B cell (primary cell): Measurements from ENCODE around the gene NOL6. TPM values are rescaled to one million over a fixed set of nuclear protein-coding genes. Genes with fewer than 3 reads are reported as not detected.
A peak's percentile ranks its signal among the peaks of the same experiment; 100 is the strongest.
"Not testable (repeated sequence)": the region's sequence is repeated elsewhere in the genome, so short reads cannot be mapped to it uniquely, and the experiment has no call there.

Experiments
- ATAC-seq: fragments of 200-7000 bp; cut with Tn5 transposase; one replicate; pipeline ENCODE4 v1.10.0; 2021; ENCODE audit warnings: low read depth, mild to moderate bottlenecking, moderate number of reproducible peaks, moderate library complexity
- CTCF ChIA-PET: fragments of 350-600 bp; sonication (Branson Sonifier 250); formaldehyde crosslinking; loops from one replicate; lab custom pipeline; 2021; ENCODE audit warnings: antibody characterized with exemption, inconsistent platforms; lab: Charles Lee
- POLR2A ChIA-PET: fragments of 350-600 bp; sonication (Branson Sonifier 250); formaldehyde crosslinking; loops from one replicate; lab custom pipeline; 2021; ENCODE audit warnings: antibody characterized with exemption; lab: Charles Lee
- DNase-seq: peaks from one replicate; pipeline ENCODE4 v3.0.0; 2013
- H2AFZ ChIP-seq: 2 replicates; pipeline ENCODE4 v1.6.1; 2012; ENCODE audit warnings: mild to moderate bottlenecking, low read depth, low read length; ENCODE audit not compliant: insufficient read depth, poor library complexity, severe bottlenecking
- H3K27ac ChIP-seq, 2 donors: 1 replicate in 1 of 2; 2 replicates in 1 of 2; pipeline ENCODE4 v1.5.1; 2012 to 2013; ENCODE audit warnings: low read length in 2 of 2, mild to moderate bottlenecking in 2 of 2, moderate library complexity in 1 of 2
- H3K27me3 ChIP-seq, 4 experiments: fragments of 200-600 bp in 1 of 4; sonication (generic) in 1 of 4; replicated peaks in 1 of 4; 1 replicate in 2 of 4; 2 replicates in 2 of 4; pipeline versions ENCODE4 v1.6.1 to v1.7.0; 2013 to 2016; ENCODE audit warnings: low read length in 3 of 4, mild to moderate bottlenecking in 2 of 4, mixed read lengths in 1 of 4, moderate library complexity in 1 of 4; ENCODE audit not compliant: insufficient read depth in 4 of 4, control insufficient read depth in 3 of 4; ENCODE audit errors: control extremely low read depth in 1 of 4
- H3K36me3 ChIP-seq, 2 experiments: replicated peaks in 1 of 2; 1 replicate in 1 of 2; 2 replicates in 1 of 2; pipeline versions ENCODE4 v1.6.1 to v1.7.1; 2013; ENCODE audit warnings: low read length in 1 of 2; ENCODE audit not compliant: insufficient read depth in 2 of 2, control insufficient read depth in 1 of 2; ENCODE audit errors: control extremely low read depth in 1 of 2, extremely low read depth in 1 of 2
- H3K4me1 ChIP-seq, 2 donors: fragments of 200-600 bp in 1 of 2; sonication (generic) in 1 of 2; 1 replicate in 1 of 2; 2 replicates in 1 of 2; pipeline versions ENCODE4 v1.5.1 to v1.6.1; 2013 to 2017; ENCODE audit warnings: low read length in 2 of 2; ENCODE audit not compliant: control insufficient read depth in 2 of 2, insufficient read depth in 2 of 2
- H3K4me2 ChIP-seq: replicated peaks from 2 replicates; pipeline ENCODE3; 2012; ENCODE audit warnings: mild to moderate bottlenecking, low read depth, low read length; ENCODE audit not compliant: poor library complexity, severe bottlenecking
- H3K4me3 ChIP-seq, 5 experiments: fragments of 200-600 bp in 1 of 5; sonication (generic) in 1 of 5; 1 replicate in 3 of 5; 2 replicates in 2 of 5; pipeline versions ENCODE4 v1.5.1 to v1.7.0; 2011 to 2016; ENCODE audit warnings: low read length in 4 of 5, mild to moderate bottlenecking in 4 of 5, low read depth in 2 of 5, control low read depth in 1 of 5, moderate library complexity in 1 of 5; ENCODE audit not compliant: insufficient read depth in 1 of 5; ENCODE audit errors: control extremely low read depth in 1 of 5, extremely low read depth in 1 of 5
- H3K79me2 ChIP-seq: fragments of 200-600 bp; sonication (generic); one replicate; pipeline ENCODE4 v1.6.0; 2016; ENCODE audit warnings: low read length; ENCODE audit not compliant: control insufficient read depth, insufficient read depth
- H3K9ac ChIP-seq: fragments of 200-600 bp; sonication (generic); 2 replicates; pipeline ENCODE4 v1.6.1; 2017; ENCODE audit warnings: mild to moderate bottlenecking, low read length, moderate library complexity
- H3K9me3 ChIP-seq, 3 donors: one replicate each; pipeline versions ENCODE4 v1.6.1 to v1.7.1; 2013; ENCODE audit warnings: low read length in 2 of 3; ENCODE audit not compliant: control insufficient read depth in 2 of 3, insufficient read depth in 1 of 3; ENCODE audit errors: control extremely low read depth in 1 of 3
- H4K20me1 ChIP-seq: 2 replicates; pipeline ENCODE4 v1.6.0; 2012; ENCODE audit warnings: mild to moderate bottlenecking, low read length; ENCODE audit not compliant: insufficient read depth, control insufficient read depth, poor library complexity, severe bottlenecking
- H3K27ac Mint-ChIP-seq: one replicate; pipeline ENCODE4 v1.8.0; 2021; ENCODE audit warnings: mixed read lengths
- H3K27me3 Mint-ChIP-seq: one replicate; pipeline ENCODE4 v1.8.0; 2021; ENCODE audit warnings: mixed read lengths
- H3K4me1 Mint-ChIP-seq: one replicate; pipeline ENCODE4 v1.8.0; 2021; ENCODE audit warnings: mixed read lengths
- H3K4me3 Mint-ChIP-seq: one replicate; pipeline ENCODE4 v1.8.0; 2021; ENCODE audit warnings: mixed read lengths
- H3K9me3 Mint-ChIP-seq: one replicate; pipeline ENCODE4 v1.8.0; 2022; ENCODE audit warnings: mixed read lengths; ENCODE audit not compliant: insufficient read depth
- CTCF ChIP-seq: fragments of 200-600 bp; IDR thresholded peaks from one replicate; pipeline ENCODE4 v1.8.0; 2022; ENCODE audit warnings: antibody characterized with exemption, mild to moderate bottlenecking
- EZH2 ChIP-seq: IDR thresholded peaks from 2 replicates; pipeline ENCODE4 v1.6.1; 2012; ENCODE audit warnings: borderline replicate concordance, low read depth, mild to moderate bottlenecking, moderate library complexity, low read length; ENCODE audit not compliant: insufficient read depth, poor library complexity, severe bottlenecking
- WGBS: methylation state at CpG from one replicate; pipeline ENCODE4 v1.1.5; 2013; ENCODE audit warnings: missing lambda C conversion rate; ENCODE audit not compliant: insufficient coverage; 5-methylcytosine and 5-hydroxymethylcytosine counted together
- intact Hi-C: fragments of 100-400 bp; cut with micrococcal nuclease; formaldehyde crosslinking; loops from one replicate; pipeline ENCODE4 v1.10.0; 2022
- polyA plus RNA-seq: library from polyadenylated mRNA; depleted of rRNA; stranded (reverse); fragments of >200 nt; gene quantifications from 2 replicates; pipeline ENCODE4 v1.2.3, GENCODE V29; 2012
- total RNA-seq, 2 donors: library from RNA; stranded (reverse); fragments of 120-200 nt in 1 of 2; gene quantifications; 1 replicate in 1 of 2; 2 replicates in 1 of 2; pipeline versions ENCODE4 v1.2.3 to v1.2.4, GENCODE V29; 2013 to 2022

Gene NOL6
- total and polyA plus RNA-seq, 2 donors (not counting 1 experiment from before 2014, with no cell fraction given), result 31.8 to 40.1 TPM

DNA sequence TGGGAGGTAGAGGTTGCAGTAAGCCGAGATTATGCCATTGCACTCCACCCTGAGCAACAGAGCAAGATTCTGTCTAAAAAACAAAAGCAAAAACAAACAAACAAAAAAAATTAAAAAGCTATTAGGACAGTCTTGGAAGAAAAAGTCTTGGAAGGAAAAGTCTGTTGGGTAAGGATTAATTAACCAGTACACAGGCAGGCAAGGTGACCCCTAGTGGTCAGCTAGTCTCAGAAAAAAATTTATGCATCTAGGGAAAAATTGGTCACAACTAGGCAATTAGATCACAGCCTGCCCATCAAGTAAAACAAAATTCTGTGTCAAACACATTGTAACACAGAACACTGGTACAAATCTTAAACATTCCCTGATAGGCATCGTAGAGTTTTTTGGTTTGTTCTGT, 43.6 kb upstream of the NOL6 start:
- Histone ChIP-seq H3K79me2 (no peaks in the 10 kb centered on the region), H3K9ac (no peak overlapping the region), H2AFZ (no peak overlapping the region), H3K27ac (no peak overlapping the region), H3K9me3 (no peaks in the 10 kb centered on the region), H3K4me1 (no peaks in the 10 kb centered on the region), H3K36me3 (no peaks in the 10 kb centered on the region), H4K20me1 (no peaks in the 10 kb centered on the region), H3K27me3 (no peaks in the 10 kb centered on the region), H3K4me2 (no peak overlapping the region), H3K4me3 (no peak overlapping the region)
- no peak overlapping the region for H3K4me3 Mint-ChIP-seq
- no peak for TF ChIP-seq EZH2
- TF ChIP-seq CTCF, result peak; percentile 56
- WGBS, result no CpG with 5 or more reads among the region's 2 CpGs
- ChIA-PET POLR2A (no interaction called here), CTCF (interaction anchor here (1.3 kb wide), 1 partner anchor 70 kb away, joined by 3 read pairs; the partner anchor contains the start of gene AQP3)
- no peaks in the 10 kb centered on the region for H3K4me1 Mint-ChIP-seq
- peaks cover 23% of the 10 kb centered on the region for H3K27me3 Mint-ChIP-seq
- no peak for ATAC-seq
- intact Hi-C loops, result no loop called here
- peak; percentile 11 for DNase-seq
- H3K27ac Mint-ChIP-seq, result no peak overlapping the region
- no peaks in the 10 kb centered on the region for H3K9me3 Mint-ChIP-seq

GRCh38 chr9:33516397-33516796, 42.7 kb upstream of the NOL6 start:
- POLR2A ChIA-PET, H3K4me3 Mint-ChIP-seq: not testable (repeated sequence)

DNA sequence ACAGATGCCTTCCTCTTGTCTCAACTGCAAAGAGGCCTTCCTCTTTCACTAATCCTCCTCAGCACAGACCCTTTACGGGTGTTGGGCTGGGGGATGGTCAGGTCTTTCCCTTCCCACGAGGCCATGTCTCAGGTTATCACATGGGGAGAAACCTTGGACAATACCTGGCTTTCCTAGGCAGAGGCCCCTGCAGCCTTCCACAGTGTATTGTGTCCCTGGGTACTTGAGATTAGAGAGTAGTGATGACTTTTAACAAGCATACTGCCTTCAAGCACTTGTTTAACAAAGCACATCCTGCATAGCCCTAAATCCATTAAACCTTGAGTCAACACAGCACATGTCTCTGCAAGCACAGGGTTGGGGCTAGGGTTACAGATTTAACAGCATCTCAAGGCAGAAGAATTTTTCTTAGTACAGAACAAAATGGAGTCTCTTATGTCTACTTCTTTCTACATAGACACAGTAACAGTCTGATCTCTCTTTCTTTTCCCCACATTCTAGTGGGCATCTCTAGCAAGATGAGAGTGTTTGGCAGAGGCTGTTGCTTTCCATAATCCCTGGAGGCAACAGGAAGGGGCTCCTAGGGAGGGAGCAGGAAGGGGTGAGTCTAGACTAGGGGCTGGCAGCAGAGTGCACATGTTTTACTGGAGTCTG, 41.7 kb upstream of the NOL6 start:
- H3K9me3 ChIP-seq, CTCF ChIA-PET, H4K20me1 ChIP-seq, DNase-seq, H3K9me3 Mint-ChIP-seq, H3K4me3 Mint-ChIP-seq, H3K9ac ChIP-seq, H3K4me2 ChIP-seq, H3K27me3 ChIP-seq, intact Hi-C loops, H3K79me2 ChIP-seq, H3K27ac ChIP-seq, POLR2A ChIA-PET, H2AFZ ChIP-seq, H3K27ac Mint-ChIP-seq, H3K4me1 Mint-ChIP-seq, H3K36me3 ChIP-seq, H3K4me1 ChIP-seq, ATAC-seq, H3K4me3 ChIP-seq: not testable (repeated sequence)
- peaks cover 14% of the 10 kb centered on the region for H3K27me3 Mint-ChIP-seq
- 20% methylated on average over 1 of the region's 2 CpGs for WGBS

More at GRCh38 chr9:33516397-33516796, 42.7 kb upstream of the NOL6 start:
- H4K20me1 ChIP-seq, ATAC-seq, H3K9ac ChIP-seq, H3K4me1 Mint-ChIP-seq, intact Hi-C loops, CTCF ChIA-PET, H3K79me2 ChIP-seq, H3K27ac Mint-ChIP-seq, H3K9me3 Mint-ChIP-seq, H3K27ac ChIP-seq, H3K9me3 ChIP-seq, H3K4me1 ChIP-seq, DNase-seq, H3K4me3 ChIP-seq, H2AFZ ChIP-seq, H3K27me3 ChIP-seq, H3K36me3 ChIP-seq, H3K4me2 ChIP-seq: not testable (repeated sequence)
- no CpG with 5 or more reads among the region's 1 CpG for WGBS
- H3K27me3 Mint-ChIP-seq, result peaks cover 16% of the 10 kb centered on the region
